H9 (cell line): ENCODE measurements around the gene MLNR. TPM values are rescaled to one million over a fixed set of nuclear protein-coding genes. Genes with fewer than 3 reads are reported as not detected.

Experiments used
- DNase-seq: peaks from one replicate; pipeline ENCODE4 v3.0.0-alpha.2; 2017
- H2AFZ ChIP-seq: one replicate; pipeline ENCODE4 v1.6.1; 2013; ENCODE audit warnings: mild to moderate bottlenecking, low read length, control low read depth, moderate library complexity
- H2AK5ac ChIP-seq: 2 replicates; pipeline ENCODE4 v1.6.1; 2013; ENCODE audit warnings: low read length, control low read depth, mixed read lengths; ENCODE audit not compliant: insufficient read length
- H2BK120ac ChIP-seq: one replicate; pipeline ENCODE4 v1.6.1; 2013; ENCODE audit warnings: low read depth, mild to moderate bottlenecking, low read length, control low read depth, inconsistent platforms; ENCODE audit not compliant: poor library complexity, severe bottlenecking
- H2BK12ac ChIP-seq: 2 replicates; pipeline ENCODE4 v1.6.1; 2013; ENCODE audit warnings: low read length, control low read depth, mixed read lengths, low read depth; ENCODE audit not compliant: insufficient read length
- H2BK15ac ChIP-seq: 2 replicates; pipeline ENCODE4 v1.6.1; 2013; ENCODE audit warnings: low read depth, low read length, control low read depth
- H2BK20ac ChIP-seq: one replicate; pipeline ENCODE4 v1.6.1; 2013; ENCODE audit warnings: low read depth, mild to moderate bottlenecking, low read length, control low read depth, inconsistent platforms; ENCODE audit not compliant: poor library complexity, severe bottlenecking
- H2BK5ac ChIP-seq: 2 replicates; pipeline ENCODE4 v1.6.1; 2013; ENCODE audit warnings: low read length, control low read depth, mixed read lengths; ENCODE audit not compliant: insufficient read length
- H3K14ac ChIP-seq: 2 replicates; pipeline ENCODE4 v1.6.1; 2013; ENCODE audit warnings: low read length, control low read depth; ENCODE audit not compliant: insufficient read depth
- H3K18ac ChIP-seq: 2 replicates; pipeline ENCODE4 v1.6.1; 2013; ENCODE audit warnings: low read depth, mild to moderate bottlenecking, mixed read lengths, low read length, control low read depth; ENCODE audit not compliant: insufficient read length
- H3K23ac ChIP-seq: 2 replicates; pipeline ENCODE4 v1.6.1; 2013; ENCODE audit warnings: low read length, control low read depth, mixed read lengths, low read depth; ENCODE audit not compliant: insufficient read length
- H3K23me2 ChIP-seq: 2 replicates; pipeline ENCODE4 v1.6.1; 2013; ENCODE audit warnings: low read depth, mild to moderate bottlenecking, mixed read lengths, low read length, control low read depth; ENCODE audit not compliant: insufficient read length, poor library complexity, severe bottlenecking
- H3K27ac ChIP-seq: 2 replicates; pipeline ENCODE4 v1.5.1; 2013; ENCODE audit warnings: low read length, control low read depth, mixed read lengths, low read depth; ENCODE audit not compliant: insufficient read length
- H3K27me3 ChIP-seq: 2 replicates; pipeline ENCODE4 v1.6.1; 2013; ENCODE audit warnings: low read length, control low read depth, inconsistent platforms; ENCODE audit not compliant: insufficient read depth
- H3K4ac ChIP-seq: 2 replicates; pipeline ENCODE4 v1.6.1; 2013; ENCODE audit warnings: low read depth, mild to moderate bottlenecking, control low read depth, inconsistent platforms, low read length, moderate library complexity
- H3K4me1 ChIP-seq: 2 replicates; pipeline ENCODE4 v1.6.1; 2013; ENCODE audit warnings: low read length, control low read depth, inconsistent platforms; ENCODE audit not compliant: insufficient read depth
- H3K4me2 ChIP-seq: 2 replicates; pipeline ENCODE4 v1.6.1; 2013; ENCODE audit warnings: low read length, control low read depth, mixed read lengths; ENCODE audit not compliant: insufficient read length, insufficient read depth
- H3K56ac ChIP-seq: 2 replicates; pipeline ENCODE4 v1.6.1; 2013; ENCODE audit warnings: low read depth, mild to moderate bottlenecking, mixed read lengths, low read length, control low read depth; ENCODE audit not compliant: insufficient read length
- H3K79me1 ChIP-seq: 2 replicates; pipeline ENCODE4 v1.6.1; 2013; ENCODE audit warnings: low read depth, mild to moderate bottlenecking, moderate library complexity, low read length, control low read depth, inconsistent platforms; ENCODE audit not compliant: insufficient read depth, poor library complexity, severe bottlenecking
- H3K79me2 ChIP-seq: 2 replicates; pipeline ENCODE4 v1.6.1; 2013; ENCODE audit warnings: low read length, control low read depth, inconsistent platforms; ENCODE audit not compliant: insufficient read depth
- H3K9ac ChIP-seq: 2 replicates; pipeline ENCODE4 v1.6.1; 2013; ENCODE audit warnings: low read length, control low read depth, mixed read lengths; ENCODE audit not compliant: insufficient read length; ENCODE audit errors: extremely low read depth
- H3K9me3 ChIP-seq: one replicate; pipeline ENCODE4 v1.6.1; 2013; ENCODE audit warnings: low read depth, low read length, inconsistent platforms; ENCODE audit not compliant: control insufficient read depth
- H3T11ph ChIP-seq: one replicate; pipeline ENCODE4 v1.6.1; 2013; ENCODE audit warnings: mild to moderate bottlenecking, low read length, control low read depth, inconsistent platforms
- H4K20me1 ChIP-seq: one replicate; pipeline ENCODE4 v1.6.1; 2013; ENCODE audit not compliant: control insufficient read depth, insufficient read length, insufficient read depth
- H4K5ac ChIP-seq: 2 replicates; pipeline ENCODE4 v1.6.1; 2013; ENCODE audit warnings: low read depth, mild to moderate bottlenecking, mixed read lengths, low read length, control low read depth; ENCODE audit not compliant: insufficient read length
- H4K8ac ChIP-seq: replicated peaks from 2 replicates; pipeline ENCODE4 v1.6.1; 2013; ENCODE audit warnings: low read length, control low read depth, mixed read lengths, low read depth; ENCODE audit not compliant: insufficient read length
- H4K91ac ChIP-seq: 2 replicates; pipeline ENCODE4 v1.6.1; 2013; ENCODE audit warnings: low read depth, mild to moderate bottlenecking, moderate library complexity, mixed read lengths, low read length, control low read depth; ENCODE audit not compliant: insufficient read length
- H3K27ac Mint-ChIP-seq, 3 experiments: 2 replicates in 2 of 3; 3 replicates in 1 of 3; pipeline ENCODE4 v1.8.0; 2020 to 2021; ENCODE audit warnings: mixed read lengths in 3 of 3, mild to moderate bottlenecking in 1 of 3, moderate library complexity in 1 of 3
- H3K27me3 Mint-ChIP-seq: 2 replicates; pipeline ENCODE4 v1.8.0; 2021; ENCODE audit warnings: low read depth, mild to moderate bottlenecking, moderate library complexity, mixed read lengths
- H3K36me3 Mint-ChIP-seq, 3 experiments: 2 replicates in 2 of 3; 3 replicates in 1 of 3; pipeline ENCODE4 v1.8.0; 2020 to 2021; ENCODE audit warnings: low read depth in 3 of 3, mixed read lengths in 3 of 3; ENCODE audit not compliant: insufficient read depth in 1 of 3
- H3K4me1 Mint-ChIP-seq, 2 experiments: 2 replicates each; pipeline ENCODE4 v1.8.0; 2020; ENCODE audit warnings: mixed read lengths in 2 of 2
- H3K4me3 Mint-ChIP-seq, 2 experiments: 2 replicates in 1 of 2; 3 replicates in 1 of 2; pipeline ENCODE4 v1.8.0; 2020 to 2021; ENCODE audit warnings: mild to moderate bottlenecking in 2 of 2, mixed read lengths in 2 of 2, moderate library complexity in 1 of 2
- H3K9me3 Mint-ChIP-seq, 2 experiments: 2 replicates in 1 of 2; 3 replicates in 1 of 2; pipeline ENCODE4 v1.8.0; 2020; ENCODE audit warnings: mild to moderate bottlenecking in 2 of 2, mixed read lengths in 2 of 2, moderate library complexity in 1 of 2
- WGBS: extraction: QIAGEN DNeasy Blood & Tissue Kit; methylation state at CpG from one replicate; pipeline ENCODE4 v1.1.7; 2013; ENCODE audit warnings: missing lambda C conversion rate, low lambda C conversion rate, mixed read lengths; ENCODE audit not compliant: insufficient read length; ENCODE audit errors: extremely low coverage; 5-methylcytosine and 5-hydroxymethylcytosine counted together
- total RNA-seq: library from RNA; stranded (reverse); gene quantifications from 2 replicates; pipeline ENCODE4 v1.2.1, GENCODE V29; 2021
- TF ChIP-seq, protein P1 (sequence below): fragments of 200-600 bp; sonication (generic); conservative IDR thresholded peaks from 3 replicates; pipeline ENCODE4 v1.8.0; 2021; ENCODE audit warnings: antibody characterized with exemption, mild to moderate bottlenecking

MLNR gene
- total RNA-seq, 1 experiment from 2014 or later = not detected

DNA sequence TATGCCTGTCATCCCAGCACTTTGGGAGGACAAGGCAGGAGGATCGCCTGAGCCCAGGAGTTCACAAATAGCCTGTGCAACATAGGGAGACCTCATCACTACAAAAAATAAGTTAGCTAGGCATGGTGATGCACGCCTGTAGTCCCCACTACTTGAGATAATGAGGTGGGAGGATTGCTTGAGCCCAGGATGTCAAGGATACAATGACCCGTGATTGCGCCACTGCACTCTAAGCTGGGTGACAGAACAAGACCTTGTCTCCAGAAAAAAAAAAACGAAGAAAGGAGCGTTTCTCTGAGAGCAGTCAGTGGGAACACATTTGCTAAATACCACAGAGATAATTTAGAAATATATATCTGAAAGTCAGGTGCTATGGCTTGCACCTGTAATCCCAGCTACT is 39.4 kb downstream of the MLNR start:
- Histone ChIP-seq H4K5ac (no peak overlapping the region), H3K27ac (no peak overlapping the region), H2BK20ac (no peak overlapping the region), H2AK5ac (no peak overlapping the region), H4K8ac (no peak overlapping the region), H3K4me2 (no peak overlapping the region), H2BK15ac (no peak overlapping the region), H4K91ac (no peak overlapping the region), H3K14ac (no peak overlapping the region), H3T11ph (no peak overlapping the region), H3K79me2 (no peaks in the 10 kb centered on the region), H4K20me1 (no peaks in the 10 kb centered on the region), H2AFZ (no peak overlapping the region), H3K79me1 (no peaks in the 10 kb centered on the region), H3K23me2 (no peaks in the 10 kb centered on the region), H3K27me3 (no peaks in the 10 kb centered on the region), H3K9me3 (no peaks in the 10 kb centered on the region), H3K23ac (no peak overlapping the region), H3K18ac (no peak overlapping the region), H2BK5ac (no peak overlapping the region), H2BK12ac (no peak overlapping the region), H3K4me1 (no peaks in the 10 kb centered on the region), H3K9ac (no peak overlapping the region), H2BK120ac (no peak overlapping the region), H3K56ac (no peak overlapping the region), H3K4ac (no peak overlapping the region)
- Mint-ChIP-seq H3K9me3 (no peaks in the 10 kb centered on the region), H3K4me1 (peaks cover 11 to 16% of the 10 kb centered on the region in 2 experiments), H3K27me3 (no peaks in the 10 kb centered on the region), H3K27ac (no peak overlapping the region; a peak in 1 of 7 replicates), H3K4me3 (no peak overlapping the region), H3K36me3 (peaks cover 0 to 3% (median 0%) of the 10 kb centered on the region in 3 experiments; a peak in 3 of 7 replicates)
- TF ChIP-seq, protein P1, sequence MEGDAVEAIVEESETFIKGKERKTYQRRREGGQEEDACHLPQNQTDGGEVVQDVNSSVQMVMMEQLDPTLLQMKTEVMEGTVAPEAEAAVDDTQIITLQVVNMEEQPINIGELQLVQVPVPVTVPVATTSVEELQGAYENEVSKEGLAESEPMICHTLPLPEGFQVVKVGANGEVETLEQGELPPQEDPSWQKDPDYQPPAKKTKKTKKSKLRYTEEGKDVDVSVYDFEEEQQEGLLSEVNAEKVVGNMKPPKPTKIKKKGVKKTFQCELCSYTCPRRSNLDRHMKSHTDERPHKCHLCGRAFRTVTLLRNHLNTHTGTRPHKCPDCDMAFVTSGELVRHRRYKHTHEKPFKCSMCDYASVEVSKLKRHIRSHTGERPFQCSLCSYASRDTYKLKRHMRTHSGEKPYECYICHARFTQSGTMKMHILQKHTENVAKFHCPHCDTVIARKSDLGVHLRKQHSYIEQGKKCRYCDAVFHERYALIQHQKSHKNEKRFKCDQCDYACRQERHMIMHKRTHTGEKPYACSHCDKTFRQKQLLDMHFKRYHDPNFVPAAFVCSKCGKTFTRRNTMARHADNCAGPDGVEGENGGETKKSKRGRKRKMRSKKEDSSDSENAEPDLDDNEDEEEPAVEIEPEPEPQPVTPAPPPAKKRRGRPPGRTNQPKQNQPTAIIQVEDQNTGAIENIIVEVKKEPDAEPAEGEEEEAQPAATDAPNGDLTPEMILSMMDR = no peak
- WGBS = no CpG with 5 or more reads among the region's 6 CpGs
- no peak for DNase-seq
